PC-3 (cell line): ENCODE results near the gene GAP43.

ENCODE experiments used
- EZH2 ChIP-seq: fragments of 300-600 bp; sonication (generic); IDR thresholded peaks from one replicate; pipeline ENCODE4 v1.6.1; 2017; ENCODE audit warnings: antibody characterized with exemption, mild to moderate bottlenecking, low read length; ENCODE audit not compliant: unreplicated experiment
- TF ChIP-seq, protein P1 (sequence below): fragments of 300-600 bp; sonication (generic); conservative IDR thresholded peaks from 2 replicates; pipeline ENCODE4 v1.5.1; 2017; ENCODE audit warnings: antibody characterized with exemption, low read depth, mild to moderate bottlenecking, low read length

- TF ChIP-seq, protein P1, sequence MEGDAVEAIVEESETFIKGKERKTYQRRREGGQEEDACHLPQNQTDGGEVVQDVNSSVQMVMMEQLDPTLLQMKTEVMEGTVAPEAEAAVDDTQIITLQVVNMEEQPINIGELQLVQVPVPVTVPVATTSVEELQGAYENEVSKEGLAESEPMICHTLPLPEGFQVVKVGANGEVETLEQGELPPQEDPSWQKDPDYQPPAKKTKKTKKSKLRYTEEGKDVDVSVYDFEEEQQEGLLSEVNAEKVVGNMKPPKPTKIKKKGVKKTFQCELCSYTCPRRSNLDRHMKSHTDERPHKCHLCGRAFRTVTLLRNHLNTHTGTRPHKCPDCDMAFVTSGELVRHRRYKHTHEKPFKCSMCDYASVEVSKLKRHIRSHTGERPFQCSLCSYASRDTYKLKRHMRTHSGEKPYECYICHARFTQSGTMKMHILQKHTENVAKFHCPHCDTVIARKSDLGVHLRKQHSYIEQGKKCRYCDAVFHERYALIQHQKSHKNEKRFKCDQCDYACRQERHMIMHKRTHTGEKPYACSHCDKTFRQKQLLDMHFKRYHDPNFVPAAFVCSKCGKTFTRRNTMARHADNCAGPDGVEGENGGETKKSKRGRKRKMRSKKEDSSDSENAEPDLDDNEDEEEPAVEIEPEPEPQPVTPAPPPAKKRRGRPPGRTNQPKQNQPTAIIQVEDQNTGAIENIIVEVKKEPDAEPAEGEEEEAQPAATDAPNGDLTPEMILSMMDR, result no peak
- TF ChIP-seq EZH2, result no peak
Measured at GRCh38 chr3:115666920-115667737, 43.8 kb downstream of the GAP43 start.
